SK-N-MC (cell line): ENCODE results near the gene MED27.

Source experiments
- EZH2 ChIP-seq: fragments of 200-600 bp; sonication (generic); IDR thresholded peaks from one replicate; pipeline ENCODE4 v1.6.1; 2017; ENCODE audit warnings: antibody characterized with exemption
- FOXP2 ChIP-seq: optimal IDR thresholded peaks from 2 replicates; pipeline ENCODE3; 2011; ENCODE audit warnings: mild to moderate bottlenecking, moderate library complexity; ENCODE audit not compliant: insufficient read depth; ENCODE audit errors: extremely low read length, control extremely low read depth
- POLR2AphosphoS5 ChIP-seq: IDR thresholded peaks from 2 replicates; pipeline ENCODE4 v1.6.1; 2012; ENCODE audit warnings: mild to moderate bottlenecking, low read depth, low read length, borderline replicate concordance

GRCh38 chr9:131824953-131825495 lies 254.6 kb downstream of the MED27 start:
- TF ChIP-seq EZH2 (no peak), POLR2AphosphoS5 (no peak), FOXP2 (no peak)
